GM19328 (cell line): ENCODE results near the gene NOL9.

ENCODE experiments used
- ATAC-seq: cut with Tn5 transposase; IDR thresholded peaks from one replicate; pipeline ENCODE4 v1.9.1; 2021; ENCODE audit warnings: mild to moderate bottlenecking, moderate library complexity; ENCODE audit not compliant: unreplicated experiment

NOL9 gene

GRCh38 chr1:6491480-6491962, 62.8 kb downstream of the NOL9 start, which contains the start of gene PLEKHG5:
Gene PLEKHG5 (minus strand): TSS chr1:6491667. CDS start chr1:6477571, 14,096 bp downstream.
- ATAC-seq, result no peak

GRCh38 chr1:6491081-6491449, 63.2 kb downstream of the NOL9 start:
- no peak for ATAC-seq

- no peak for ATAC-seq
Measured at GRCh38 chr1:6490181-6491080, 63.9 kb downstream of the NOL9 start.

GRCh38 chr1:6489799-6490180, 64.5 kb downstream of the NOL9 start:
- no peak for ATAC-seq

- no peak for ATAC-seq
Measured at GRCh38 chr1:6489383-6489765, 64.9 kb downstream of the NOL9 start.

- ATAC-seq, result no peak
Measured at GRCh38 chr1:6488602-6489382, 65.5 kb downstream of the NOL9 start.

- ATAC-seq, result no peak
Measured at GRCh38 chr1:6487804-6488484, 66.4 kb downstream of the NOL9 start.

GRCh38 chr1:6486433-6487011, 67.8 kb downstream of the NOL9 start:
- ATAC-seq, result no peak

- no peak for ATAC-seq
Measured at GRCh38 chr1:6485168-6486101, 68.9 kb downstream of the NOL9 start.

GRCh38 chr1:6484826-6485167, 69.5 kb downstream of the NOL9 start:
- no peak for ATAC-seq

GRCh38 chr1:6483761-6484117, 70.6 kb downstream of the NOL9 start:
- ATAC-seq, result no peak

- no peak for ATAC-seq
Measured at GRCh38 chr1:6483017-6483760, 71.1 kb downstream of the NOL9 start.

GRCh38 chr1:6481820-6482219, 72.5 kb downstream of the NOL9 start:
- no peak for ATAC-seq

GRCh38 chr1:6477039-6477820, 77.1 kb downstream of the NOL9 start:
- no peak for ATAC-seq

GRCh38 chr1:6476483-6476882, 77.8 kb downstream of the NOL9 start:
- ATAC-seq, result no peak

- no peak for ATAC-seq
Measured at GRCh38 chr1:6475381-6476133, 78.8 kb downstream of the NOL9 start.

GRCh38 chr1:6474815-6475282, 79.5 kb downstream of the NOL9 start:
- no peak for ATAC-seq
